Occipital lobe (tissue), 2 donors: ENCODE data around the gene TAF3. TPM values are rescaled to one million over a fixed set of nuclear protein-coding genes. Genes with fewer than 3 reads are reported as not detected.

Source experiments
- DNase-seq: peaks from one replicate; lab custom pipeline; 2025; lab: John Stamatoyannopoulos, UW
- total RNA-seq: library from RNA; depleted of rRNA; stranded (reverse); fragments of >200 nt; gene quantifications from one replicate; pipeline ENCODE4 v1.2.3, GENCODE V29; 2014

Gene TAF3
- total RNA-seq, 1 donor from 2014 or later: 2.7 TPM

DNA sequence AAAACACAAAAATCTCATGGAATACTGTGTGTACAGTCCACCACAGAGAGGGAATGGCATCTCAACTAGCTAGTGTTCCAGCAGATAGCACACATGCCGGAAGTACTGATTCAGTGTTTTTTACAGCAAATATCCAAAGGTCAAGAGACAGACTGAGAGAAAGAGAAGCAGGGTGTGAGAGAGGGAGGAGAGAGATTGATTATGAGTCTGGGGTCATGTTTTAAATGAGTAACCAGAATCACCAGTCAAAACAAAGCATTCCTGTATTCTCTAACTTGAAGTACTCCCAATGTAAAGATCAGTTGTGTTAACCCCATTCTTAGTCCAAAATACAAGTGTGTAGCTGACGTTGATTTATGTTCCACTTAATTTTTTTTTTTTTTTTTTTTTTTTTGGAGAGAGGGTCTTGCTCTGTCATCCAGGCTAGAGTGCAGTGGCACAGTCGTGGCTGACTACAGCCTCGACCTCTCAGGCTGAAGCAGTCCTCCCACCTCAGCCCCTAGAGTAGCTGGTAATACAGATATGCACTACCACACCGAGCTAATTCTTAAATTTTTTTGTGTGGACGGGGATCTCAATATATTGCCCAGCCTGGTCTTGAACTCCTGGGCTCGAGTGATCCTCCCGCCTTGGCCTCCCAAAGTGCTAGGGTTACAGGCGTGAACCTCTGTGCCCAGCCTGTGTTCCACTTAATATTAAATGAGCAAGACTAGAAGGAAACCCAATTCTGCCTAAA, 114.2 kb downstream of the TAF3 start:
- no peak for DNase-seq

GRCh38 chr10:7933262-7933661, 115.0 kb downstream of the TAF3 start:
- no peak for DNase-seq

GRCh38 chr10:7933757-7934156, 115.5 kb downstream of the TAF3 start:
- DNase-seq: no peak

GRCh38 chr10:7937315-7937945, 119.1 kb downstream of the TAF3 start:
- no peak for DNase-seq

DNA sequence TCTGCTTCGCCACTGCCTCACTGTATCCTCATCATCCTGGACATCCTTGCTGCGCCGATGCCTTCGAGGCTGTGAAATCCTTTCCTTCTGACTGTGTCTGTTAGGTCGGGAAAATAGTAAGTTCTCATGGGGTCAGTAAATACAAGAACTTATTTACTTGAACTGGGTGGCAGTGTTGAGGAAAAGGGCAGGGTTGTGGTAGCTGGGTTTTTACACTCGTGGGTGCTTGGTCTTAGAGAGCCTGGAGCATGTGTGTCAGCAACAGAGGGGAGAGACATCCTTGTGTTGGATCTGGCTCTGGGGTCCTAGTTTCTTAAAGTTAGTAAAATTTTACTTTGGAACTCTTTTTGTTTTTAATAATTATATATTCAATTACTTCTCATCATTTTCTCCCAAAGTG, 123.3 kb downstream of the TAF3 start:
- DNase-seq: no peak

GRCh38 chr10:7942316-7942715, 124.0 kb downstream of the TAF3 start:
- no peak for DNase-seq

- DNase-seq: no peak
Measured at GRCh38 chr10:7942859-7943258, 124.6 kb downstream of the TAF3 start.

GRCh38 chr10:7944215-7944480, 125.8 kb downstream of the TAF3 start:
- DNase-seq: no peak

GRCh38 chr10:7944537-7944936, 126.2 kb downstream of the TAF3 start:
- DNase-seq: no peak

GRCh38 chr10:7945034-7945433, 126.7 kb downstream of the TAF3 start:
- no peak for DNase-seq

DNA sequence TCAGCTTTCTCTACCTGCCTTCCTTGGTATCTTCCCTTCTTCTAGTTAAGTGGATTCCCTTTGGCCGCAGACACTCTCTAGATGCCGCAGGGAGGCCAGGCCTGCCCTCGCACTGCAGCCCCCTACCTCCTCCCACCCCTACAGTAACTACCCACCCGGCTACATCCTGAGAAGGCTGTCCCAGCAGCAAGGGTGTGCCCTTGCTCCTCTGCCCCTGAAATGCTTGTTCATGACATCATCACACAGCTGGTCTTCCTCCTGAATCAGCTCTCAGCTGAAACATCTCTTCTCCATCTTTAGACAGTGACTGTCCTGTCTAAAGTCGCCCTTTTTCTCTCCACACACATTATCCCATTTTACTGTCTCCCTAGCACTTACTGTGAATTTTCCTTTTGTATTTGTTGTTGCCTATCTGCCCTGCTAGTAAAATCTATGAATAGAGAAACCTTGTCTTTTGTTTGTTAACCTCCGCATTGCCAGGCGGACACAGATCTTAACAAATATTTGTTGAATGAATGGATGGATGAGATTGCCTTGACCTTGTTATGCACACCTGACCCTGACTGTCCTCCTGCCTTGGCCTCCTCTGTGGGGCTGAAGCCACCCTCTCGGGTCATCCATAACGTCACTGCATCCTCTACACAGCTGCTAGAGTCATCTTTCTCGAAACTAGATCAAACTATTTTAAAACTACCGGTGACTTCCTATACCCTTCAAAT, 127.3 kb downstream of the TAF3 start:
- DNase-seq: no peak

DNA sequence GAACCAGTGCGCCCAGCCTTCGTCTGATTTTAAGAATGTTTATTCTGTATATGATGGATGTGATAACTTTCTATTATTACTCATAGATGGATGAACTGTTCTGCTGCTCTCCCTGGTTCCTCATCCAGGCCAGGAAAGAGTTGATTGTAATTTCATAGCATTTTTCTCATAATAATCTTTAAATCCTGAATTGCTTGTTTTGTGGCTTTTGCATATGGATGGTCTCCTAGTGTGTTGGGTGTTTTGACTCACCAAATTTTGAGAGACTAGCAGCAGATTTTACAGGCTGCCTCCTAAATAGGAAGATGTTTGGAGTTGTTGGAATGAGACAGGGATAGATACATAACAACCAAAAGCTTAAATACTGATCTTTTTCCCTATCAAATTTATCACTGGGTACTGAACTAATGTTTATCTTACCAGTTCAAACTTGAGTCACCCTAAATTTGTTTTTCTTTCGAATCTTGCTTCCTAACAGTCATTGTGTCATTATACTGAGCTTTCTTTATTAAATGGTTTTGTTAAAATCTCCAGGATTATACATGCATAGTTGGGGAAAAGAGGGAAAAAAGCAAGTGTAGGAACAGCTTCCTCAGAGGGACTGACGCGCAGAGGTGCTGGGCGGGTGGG, 130.2 kb downstream of the TAF3 start:
- no peak for DNase-seq

DNA sequence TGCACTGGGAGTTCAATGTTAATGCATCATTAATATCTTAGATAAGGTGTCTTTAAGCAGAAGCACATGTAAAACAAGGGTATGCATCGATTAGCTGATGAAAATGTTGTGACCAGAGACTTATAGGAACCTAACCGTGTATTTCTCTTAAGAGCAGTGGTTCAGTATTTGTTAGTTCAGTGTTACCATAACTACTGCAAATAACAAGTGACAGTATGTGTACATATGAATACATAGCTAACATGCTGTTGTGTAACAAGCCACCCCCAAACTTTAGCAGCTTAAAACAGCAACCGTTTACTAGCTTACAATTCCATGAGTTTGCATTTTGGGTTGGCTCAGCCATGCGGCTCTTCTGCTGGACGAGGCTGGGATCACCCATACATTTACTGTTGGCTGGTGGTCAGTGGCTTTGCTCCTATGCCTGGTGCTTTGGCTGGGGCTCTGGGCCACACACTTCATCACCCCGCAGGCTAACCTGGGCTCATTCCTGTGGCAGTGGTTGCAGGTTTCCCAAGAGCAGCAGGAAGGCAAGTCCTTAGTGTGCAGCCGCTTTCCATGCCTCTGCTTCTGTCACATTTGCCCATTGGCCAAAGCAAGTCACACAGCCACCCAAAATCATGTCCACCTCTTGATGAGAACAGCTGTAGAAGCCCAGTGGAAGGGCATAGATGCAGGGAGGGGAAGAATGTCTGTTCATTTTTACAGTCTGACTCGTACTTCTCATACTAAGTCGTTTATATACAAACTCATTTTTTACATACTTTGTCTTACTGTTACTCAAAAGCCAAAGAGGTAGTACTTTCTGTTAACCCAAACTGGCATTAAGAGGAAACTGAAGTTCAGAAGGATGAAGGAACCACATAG, 132.9 kb downstream of the TAF3 start:
- no peak for DNase-seq

DNA sequence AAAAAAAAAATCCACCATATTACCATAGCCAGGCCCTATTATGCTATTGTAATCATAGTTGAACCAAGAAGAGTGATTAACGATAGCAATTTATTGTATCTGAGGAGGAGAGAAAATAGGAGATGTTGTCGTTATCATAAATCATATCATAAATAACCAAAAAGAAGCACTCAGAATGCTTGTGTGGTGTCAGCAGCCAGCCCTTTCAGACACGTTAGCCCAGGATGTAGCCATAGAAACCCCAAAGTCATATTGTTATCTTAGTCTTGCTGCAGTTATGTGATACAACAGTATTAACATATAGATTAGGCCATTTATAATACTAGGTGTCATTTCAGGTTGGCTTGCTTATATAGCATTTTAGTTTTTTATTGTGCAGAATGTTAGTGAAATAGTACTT, 134.0 kb downstream of the TAF3 start:
- no peak for DNase-seq

DNA sequence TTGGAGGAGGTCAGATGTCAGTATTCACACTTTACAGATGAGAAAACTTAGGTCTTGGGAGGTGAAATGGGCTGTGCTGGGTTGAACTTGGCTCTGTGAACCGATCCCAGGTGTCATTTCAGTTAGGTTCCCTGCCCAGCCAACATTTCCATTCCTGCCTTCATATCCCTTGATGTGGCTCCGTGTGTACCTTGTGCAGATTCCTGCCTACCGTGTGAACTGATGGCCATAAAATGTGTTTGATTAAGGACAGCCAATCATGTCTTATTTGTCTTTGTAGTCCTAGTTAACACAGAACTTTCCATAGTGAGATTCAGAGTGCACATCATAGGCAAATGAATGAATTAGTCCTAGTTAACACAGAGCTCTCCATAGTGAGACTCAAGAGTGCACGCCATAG, 135.1 kb downstream of the TAF3 start:
- no peak for DNase-seq

DNA sequence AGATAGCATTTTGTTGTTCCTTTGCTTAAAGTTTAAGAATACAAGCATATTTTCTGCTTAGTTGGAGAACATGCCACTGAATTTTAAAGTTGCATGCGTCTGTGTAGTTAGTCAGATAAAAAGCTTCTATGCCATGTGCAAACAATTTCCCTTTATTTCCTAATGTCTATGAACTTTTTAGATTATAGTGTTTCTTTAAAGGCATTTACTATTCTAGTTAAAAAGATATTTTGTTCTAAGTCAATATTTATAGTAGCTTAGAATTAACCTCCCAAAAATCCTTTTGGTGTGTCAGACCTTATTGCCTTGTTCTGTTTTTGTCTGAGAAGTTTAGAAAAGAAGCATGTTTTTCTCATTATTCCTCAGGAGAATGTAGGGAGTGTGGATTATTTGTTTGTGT, 137.1 kb downstream of the TAF3 start:
- DNase-seq: no peak

GRCh38 chr10:7956508-7956907, 138.2 kb downstream of the TAF3 start:
- DNase-seq: no peak

GRCh38 chr10:7957591-7957990, 139.3 kb downstream of the TAF3 start:
- DNase-seq: no peak

GRCh38 chr10:7958442-7958841, 140.1 kb downstream of the TAF3 start:
- DNase-seq: no peak

GRCh38 chr10:7960108-7960507, 141.8 kb downstream of the TAF3 start:
- DNase-seq: no peak

DNA sequence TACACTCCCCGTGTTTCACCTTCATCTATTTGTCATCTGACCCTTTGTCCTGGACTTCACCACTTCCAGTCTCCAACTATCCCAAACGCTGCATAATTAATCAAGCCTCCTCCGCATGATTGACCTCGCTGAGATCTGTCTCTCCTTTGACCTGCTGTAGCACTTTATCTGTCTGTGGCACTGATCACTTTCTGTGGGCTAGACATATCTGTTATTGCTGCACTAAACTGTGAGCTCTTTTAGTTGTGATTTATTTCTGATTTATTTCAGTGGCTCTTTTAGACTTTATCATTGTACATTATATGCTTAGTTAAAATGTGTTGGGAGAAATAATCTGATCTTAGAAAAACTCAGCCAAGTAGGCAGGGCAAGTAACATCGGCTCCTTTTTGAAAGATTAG, 144.3 kb downstream of the TAF3 start:
- DNase-seq: no peak

GRCh38 chr10:7965457-7965856, 147.2 kb downstream of the TAF3 start:
- no peak for DNase-seq
